ENCODE measurements around the gene C1orf52.
"Not testable (repeated sequence)": the region's sequence is repeated elsewhere in the genome, so short reads cannot be mapped to it uniquely, and the experiment has no call there.

Gene C1orf52

DNA sequence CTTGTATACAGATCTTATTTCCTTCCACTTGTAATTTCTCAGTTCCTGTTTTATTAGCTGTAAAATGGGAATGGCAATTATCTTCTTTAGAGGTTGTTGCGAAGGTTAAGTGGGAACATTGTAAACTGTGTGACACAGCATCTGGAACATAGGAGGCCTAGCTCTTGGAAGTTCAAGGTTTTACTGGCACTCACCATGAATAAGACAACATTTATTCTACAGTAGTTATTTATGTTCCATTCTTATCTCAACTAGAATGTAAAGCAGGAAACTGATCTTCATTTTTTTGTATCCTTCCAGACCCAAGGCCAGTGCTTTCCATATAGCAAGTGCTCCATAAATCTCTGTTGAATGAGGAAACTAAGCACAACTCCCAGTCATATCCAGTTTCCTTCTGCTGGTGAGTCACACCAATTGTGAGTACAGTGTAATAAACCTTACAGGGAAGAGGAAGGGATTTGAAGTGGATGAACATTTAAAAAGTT is 15.5 kb upstream of the C1orf52 start:
- H3K4me3 Mint-ChIP-seq, result peak overlapping the region; percentile 83
- H3K9me3 Mint-ChIP-seq, result no peaks in the 10 kb centered on the region
- DNase-seq (no peak), ATAC-seq (replicated peaks) (no peak)
- peak overlapping the region in 1 of 2 donors; percentile 94 for H3K27ac Mint-ChIP-seq
- H3K4me1 Mint-ChIP-seq (ENCODE audit: low read depth in 2 of 2), result peaks cover 35 to 46% of the 10 kb centered on the region in 2 donors
- peaks cover 31% of the 10 kb centered on the region for H3K36me3 Mint-ChIP-seq (ENCODE audit: insufficient read depth)
- no peaks in the 10 kb centered on the region for H3K27me3 Mint-ChIP-seq

DNA sequence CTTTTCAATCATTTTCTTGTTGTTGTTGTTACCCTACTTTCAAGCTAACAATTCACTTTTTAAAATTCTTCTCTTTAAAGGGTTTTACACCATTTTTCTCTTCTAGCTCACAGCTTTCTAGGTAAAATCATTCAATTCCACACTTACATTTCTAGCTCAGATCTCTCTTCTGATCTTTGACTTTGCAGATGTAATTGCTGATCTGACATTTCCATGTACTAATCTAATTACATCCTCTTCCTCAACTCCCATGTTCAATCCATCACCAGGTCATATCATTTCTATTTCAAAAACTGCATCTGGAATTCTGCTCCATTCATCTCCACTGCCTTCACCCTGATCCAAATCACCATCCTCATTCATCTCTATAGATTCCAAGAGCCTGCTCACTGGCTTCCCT is 13.9 kb upstream of the C1orf52 start:
- H3K9me3 Mint-ChIP-seq, result no peaks in the 10 kb centered on the region
- no peaks in the 10 kb centered on the region for H3K27me3 Mint-ChIP-seq
- H3K27ac Mint-ChIP-seq, result peak overlapping the region; percentile 9 to 59
- ATAC-seq (replicated peaks) (no peak), DNase-seq (no peak)
- peaks cover 35 to 48% of the 10 kb centered on the region in 2 donors for H3K4me1 Mint-ChIP-seq (ENCODE audit: low read depth in 2 of 2)
- no peak overlapping the region for H3K4me3 Mint-ChIP-seq
- peaks cover 44% of the 10 kb centered on the region for H3K36me3 Mint-ChIP-seq (ENCODE audit: insufficient read depth)

- DNase-seq (no peak), ATAC-seq (replicated peaks) (no peak)
- Mint-ChIP-seq H3K27me3 (no peaks in the 10 kb centered on the region), H3K27ac (peak overlapping the region in 1 of 2 donors; percentile 50), H3K4me3 (no peak overlapping the region), H3K36me3 (ENCODE audit: insufficient read depth) (peaks cover 71% of the 10 kb centered on the region), H3K9me3 (no peaks in the 10 kb centered on the region), H3K4me1 (ENCODE audit: low read depth in 2 of 2) (peaks cover 21 to 29% of the 10 kb centered on the region in 2 donors)
These were observed 9.5 kb upstream of the C1orf52 start for GRCh38 chr1:85268801-85269585.

- H3K4me1 Mint-ChIP-seq (ENCODE audit: low read depth in 2 of 2), result peaks cover 8 to 16% of the 10 kb centered on the region in 2 donors
- no peak overlapping the region for H3K27ac Mint-ChIP-seq
- ATAC-seq (replicated peaks) (no peak), DNase-seq (no peak)
- no peaks in the 10 kb centered on the region for H3K27me3 Mint-ChIP-seq
- peaks cover 74% of the 10 kb centered on the region for H3K36me3 Mint-ChIP-seq (ENCODE audit: insufficient read depth)
- no peak overlapping the region for H3K4me3 Mint-ChIP-seq
- no peaks in the 10 kb centered on the region for H3K9me3 Mint-ChIP-seq
These were observed 7.9 kb upstream of the C1orf52 start for GRCh38 chr1:85267313-85267712.

GRCh38 chr1:85264150-85264549 is 4.7 kb upstream of the C1orf52 start:
- DNase-seq, result no peak
- H3K4me3 Mint-ChIP-seq, result no peak overlapping the region
- H3K36me3 Mint-ChIP-seq (ENCODE audit: insufficient read depth), result peaks cover 56% of the 10 kb centered on the region
- no peak for ATAC-seq (replicated peaks)
- peaks cover 9 to 11% of the 10 kb centered on the region in 2 donors for H3K4me1 Mint-ChIP-seq (ENCODE audit: low read depth in 2 of 2)
- H3K27me3 Mint-ChIP-seq, result no peaks in the 10 kb centered on the region
- H3K27ac Mint-ChIP-seq, result no peak overlapping the region
- H3K9me3 Mint-ChIP-seq, result no peaks in the 10 kb centered on the region

DNA sequence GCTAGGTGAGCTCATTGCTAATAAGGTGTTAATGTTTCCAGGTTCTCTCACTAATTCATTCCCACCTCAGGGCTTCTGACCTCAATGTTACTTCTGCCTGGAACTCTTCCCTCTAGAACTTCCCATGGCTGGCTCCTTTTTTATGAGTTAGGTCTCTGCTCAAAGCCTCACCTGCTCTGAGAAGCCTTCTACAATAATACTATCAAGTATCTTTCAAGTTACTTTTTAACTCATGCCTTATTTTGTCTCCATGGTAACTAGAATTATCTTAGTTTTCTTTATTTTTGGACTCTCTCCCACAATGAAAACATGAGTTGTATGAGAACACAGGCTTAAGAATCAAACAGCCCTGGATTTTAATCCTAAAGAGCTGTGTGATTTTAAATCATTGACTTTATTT is 3.5 kb upstream of the C1orf52 start:
- Mint-ChIP-seq H3K36me3 (ENCODE audit: insufficient read depth) (peaks cover 51% of the 10 kb centered on the region), H3K27me3 (no peaks in the 10 kb centered on the region), H3K27ac (peak overlapping the region in 1 of 2 donors; percentile 44), H3K4me3 (no peak overlapping the region), H3K9me3 (no peaks in the 10 kb centered on the region), H3K4me1 (ENCODE audit: low read depth in 2 of 2) (peaks cover 13 to 17% of the 10 kb centered on the region in 2 donors)
- DNase-seq (no peak), ATAC-seq (replicated peaks) (no peak)

DNA sequence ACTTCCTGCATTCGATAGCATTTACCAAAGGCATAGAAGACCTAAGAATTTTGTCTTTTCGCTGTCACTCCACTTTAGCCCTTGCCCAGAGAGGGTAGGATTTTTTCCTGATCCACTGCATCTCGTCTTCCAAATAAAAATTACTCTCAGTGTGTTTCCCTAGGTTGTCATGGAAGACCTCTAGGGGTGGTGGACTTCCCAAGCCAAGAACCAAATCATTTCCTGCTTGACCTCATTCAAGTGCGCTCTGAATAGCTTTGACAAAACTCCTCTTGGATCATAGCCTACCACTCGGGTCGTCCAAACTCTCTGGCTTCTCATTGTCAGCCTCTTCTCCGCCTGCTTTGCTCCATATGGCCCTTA is 431 bp upstream of the C1orf52 start:
- DNase-seq, result no peak
- Mint-ChIP-seq H3K27ac (peak overlapping the region; percentile 96 to 98), H3K9me3 (no peaks in the 10 kb centered on the region), H3K27me3 (no peaks in the 10 kb centered on the region), H3K4me3 (peak overlapping the region; percentile 96 to 98), H3K36me3 (ENCODE audit: insufficient read depth) (peaks cover 54% of the 10 kb centered on the region), H3K4me1 (ENCODE audit: low read depth in 2 of 2) (peaks cover 21 to 35% of the 10 kb centered on the region in 2 donors)
- ATAC-seq (replicated peaks), result no peak

GRCh38 chr1:85258536-85259117 is 835 bp downstream of the C1orf52 start:
- DNase-seq (no peak), ATAC-seq (replicated peaks) (no peak)
- H3K36me3 Mint-ChIP-seq (ENCODE audit: insufficient read depth), result peaks cover 55% of the 10 kb centered on the region
- H3K27ac Mint-ChIP-seq, result peak overlapping the region; percentile 96 to 98
- H3K9me3 Mint-ChIP-seq, result no peaks in the 10 kb centered on the region
- no peaks in the 10 kb centered on the region for H3K27me3 Mint-ChIP-seq
- peaks cover 24 to 35% of the 10 kb centered on the region in 2 donors for H3K4me1 Mint-ChIP-seq (ENCODE audit: low read depth in 2 of 2)
- peak overlapping the region; percentile 96 to 98 for H3K4me3 Mint-ChIP-seq

GRCh38 chr1:85249042-85249441 is 10.4 kb downstream of the C1orf52 start:
- H3K4me1 Mint-ChIP-seq (ENCODE audit: low read depth in 2 of 2); H3K27ac Mint-ChIP-seq; H3K9me3 Mint-ChIP-seq; H3K4me3 Mint-ChIP-seq; ATAC-seq (replicated peaks); H3K27me3 Mint-ChIP-seq; DNase-seq: not testable (repeated sequence)
- H3K36me3 Mint-ChIP-seq (ENCODE audit: insufficient read depth), result peaks cover 19% of the 10 kb centered on the region

DNA sequence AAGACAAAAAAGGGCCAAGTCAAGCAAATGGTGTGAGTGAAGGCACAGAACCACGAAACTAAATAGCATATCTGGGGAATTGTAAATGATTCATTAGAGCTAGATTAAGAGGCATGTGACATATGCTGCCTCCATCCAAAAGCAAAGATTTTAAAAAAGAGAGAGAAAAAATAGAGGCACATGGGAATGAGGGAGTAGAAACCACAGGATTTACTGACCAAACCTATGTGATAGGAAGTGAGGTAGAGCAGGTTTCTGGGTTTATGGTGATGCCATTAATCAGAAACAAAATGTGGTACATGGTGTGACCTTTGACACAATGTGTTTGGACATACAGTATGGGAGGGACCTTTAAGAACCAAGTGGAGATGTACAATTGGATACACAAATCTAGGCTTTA is 13.6 kb downstream of the C1orf52 start:
- Mint-ChIP-seq H3K9me3 (no peaks in the 10 kb centered on the region), H3K4me1 (ENCODE audit: low read depth in 2 of 2) (no peaks in the 10 kb centered on the region), H3K36me3 (ENCODE audit: insufficient read depth) (peaks cover 4% of the 10 kb centered on the region), H3K27ac (no peak overlapping the region), H3K27me3 (no peaks in the 10 kb centered on the region), H3K4me3 (no peak overlapping the region)
- DNase-seq (no peak), ATAC-seq (replicated peaks) (no peak)

DNA sequence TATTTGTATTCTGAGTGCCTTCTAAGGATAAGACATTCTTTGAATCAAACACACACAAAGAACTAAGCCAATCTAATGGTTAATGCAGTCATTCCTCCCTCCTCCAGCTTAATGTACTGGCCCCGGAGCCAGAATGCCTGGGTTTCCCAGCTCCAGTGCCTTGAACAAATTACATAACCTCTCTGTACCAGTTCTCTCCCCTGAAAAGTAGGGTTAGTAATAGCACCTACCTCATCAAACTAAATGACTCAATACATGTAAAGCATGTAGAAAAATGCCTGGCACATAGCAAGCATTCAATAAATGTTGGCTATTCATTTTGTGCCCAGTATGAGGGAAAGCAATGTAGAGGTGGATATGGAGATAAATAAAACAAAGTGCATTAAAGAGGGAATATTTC is 14.0 kb downstream of the C1orf52 start:
- Mint-ChIP-seq H3K27ac (no peak overlapping the region), H3K9me3 (no peaks in the 10 kb centered on the region), H3K4me1 (ENCODE audit: low read depth in 2 of 2) (no peaks in the 10 kb centered on the region), H3K36me3 (ENCODE audit: insufficient read depth) (no peaks in the 10 kb centered on the region), H3K4me3 (no peak overlapping the region), H3K27me3 (no peaks in the 10 kb centered on the region)
- DNase-seq (no peak), ATAC-seq (replicated peaks) (no peak)

GRCh38 chr1:85244271-85245061 is 15.0 kb downstream of the C1orf52 start:
- Mint-ChIP-seq H3K27me3 (no peaks in the 10 kb centered on the region), H3K4me3 (no peak overlapping the region), H3K9me3 (no peaks in the 10 kb centered on the region), H3K27ac (no peak overlapping the region), H3K4me1 (ENCODE audit: low read depth in 2 of 2) (no peaks in the 10 kb centered on the region), H3K36me3 (ENCODE audit: insufficient read depth) (no peaks in the 10 kb centered on the region)
- DNase-seq, result no peak
- no peak for ATAC-seq (replicated peaks)

GRCh38 chr1:85243372-85243771 is 16.1 kb downstream of the C1orf52 start:
- Mint-ChIP-seq H3K4me1 (ENCODE audit: low read depth in 2 of 2) (no peaks in the 10 kb centered on the region), H3K27ac (no peak overlapping the region), H3K36me3 (ENCODE audit: insufficient read depth) (no peaks in the 10 kb centered on the region), H3K9me3 (no peaks in the 10 kb centered on the region), H3K4me3 (no peak overlapping the region), H3K27me3 (no peaks in the 10 kb centered on the region)
- DNase-seq (no peak), ATAC-seq (replicated peaks) (no peak)

Data from effector memory CD8-positive, alpha-beta T cell (primary cell).